ENCODE results near the gene GABRR2. TPM values are rescaled to one million over a fixed set of nuclear protein-coding genes. Genes with fewer than 3 reads are reported as not detected.

GABRR2 gene
- total and polyA plus RNA-seq, 2 of the 4 experiments (the other 2 are of a cell fraction), result 0.26 TPM; not detected in 1

- no peak overlapping the region for H4K8ac ChIP-seq (ENCODE audit: low read depth in 2 of 2, low read length in 2 of 2)
- no peak overlapping the region for H2BK5ac ChIP-seq (ENCODE audit: low read depth, low read length, poor library complexity, severe bottlenecking)
- no peaks in the 10 kb centered on the region for H3K36me3 ChIP-seq (ENCODE audit: control insufficient read depth, insufficient read depth, low read length)
- H3K9me1 ChIP-seq (ENCODE audit: insufficient read depth, low read length), result no peaks in the 10 kb centered on the region
- dilution Hi-C loops (cut with HindIII; ENCODE audit: low sequenced_read_pairs, unreplicated experiment) (no loop called here), intact Hi-C loops (cut with micrococcal nuclease) (no loop called here), in situ Hi-C loops (cut with MboI; ENCODE audit: low sequenced_read_pairs) (no loop called here)
- no peak overlapping the region for H3K4me3 ChIP-seq (ENCODE audit: insufficient read depth, low read depth, low read length)
- no peak overlapping the region for H4K5ac ChIP-seq (ENCODE audit: low read depth, low read length)
- H4K91ac ChIP-seq (ENCODE audit: insufficient read depth, low read depth, low read length), result no peak overlapping the region
- no peaks in the 10 kb centered on the region for H3K9me3 ChIP-seq (ENCODE audit: control insufficient read depth, insufficient read depth, low read length)
- no peak overlapping the region for H2BK15ac ChIP-seq (ENCODE audit: low read depth, low read length)
- ATAC-seq (ENCODE audit: low read depth) (no peak), DNase-seq (no peak)
- H2AFZ ChIP-seq (replicated peaks; ENCODE audit: low read length, poor library complexity), result no peak overlapping the region
- 85% methylated on average over 4 of the region's 13 CpGs; no CpG with 5 or more reads in 1 of the 2 experiments for WGBS, 2 experiments (ENCODE audit: extremely low coverage in 2 of 2, insufficient read length in 1 of 2)
- no peak overlapping the region for H2BK20ac ChIP-seq (ENCODE audit: low read depth, low read length)
- H3K14ac ChIP-seq (replicated peaks; ENCODE audit: low read depth, low read length), result no peak overlapping the region
- no TSS peak for BruUV-seq (replicated peaks)
- no peak overlapping the region for H3K27ac ChIP-seq (ENCODE audit: insufficient read depth, low read length)
- no peaks in the 10 kb centered on the region for H3K79me1 ChIP-seq (ENCODE audit: low read depth in 1 of 2, low read length in 2 of 2)
- no peak overlapping the region for H3K4me2 ChIP-seq (ENCODE audit: low read depth, low read length)
- no peak overlapping the region for H2AK9ac ChIP-seq (replicated peaks; ENCODE audit: low read depth, low read length, poor library complexity)
- TF ChIP-seq RFX5 (IDR thresholded peaks at IDR 0.05; ENCODE audit: low read depth, low read length) (no peak), NFE2L2 (IDR thresholded peaks at IDR 0.05; ENCODE audit: low read depth, low read length) (no peak), RAD21 (IDR thresholded peaks at IDR 0.05; ENCODE audit: low read length) (no peak), MAZ (IDR thresholded peaks at IDR 0.05; ENCODE audit: borderline replicate concordance, low read depth, low read length) (no peak), CHD1 (IDR thresholded peaks at IDR 0.05; ENCODE audit: low read depth, low read length) (no peak), USF2 (IDR thresholded peaks at IDR 0.05; ENCODE audit: low read depth, low read length) (no peak), CTCF (conservative IDR thresholded peaks at IDR 0.05; ENCODE audit: low read depth, low read length) (no peak), RCOR1 (IDR thresholded peaks at IDR 0.05; ENCODE audit: insufficient replicate concordance, low read length) (no peak), FOS (IDR thresholded peaks at IDR 0.05; ENCODE audit: low read depth, low read length) (no peak), MAFK (IDR thresholded peaks at IDR 0.05; ENCODE audit: low read depth, low read length) (no peak)
- TF ChIP-seq, protein P1, sequence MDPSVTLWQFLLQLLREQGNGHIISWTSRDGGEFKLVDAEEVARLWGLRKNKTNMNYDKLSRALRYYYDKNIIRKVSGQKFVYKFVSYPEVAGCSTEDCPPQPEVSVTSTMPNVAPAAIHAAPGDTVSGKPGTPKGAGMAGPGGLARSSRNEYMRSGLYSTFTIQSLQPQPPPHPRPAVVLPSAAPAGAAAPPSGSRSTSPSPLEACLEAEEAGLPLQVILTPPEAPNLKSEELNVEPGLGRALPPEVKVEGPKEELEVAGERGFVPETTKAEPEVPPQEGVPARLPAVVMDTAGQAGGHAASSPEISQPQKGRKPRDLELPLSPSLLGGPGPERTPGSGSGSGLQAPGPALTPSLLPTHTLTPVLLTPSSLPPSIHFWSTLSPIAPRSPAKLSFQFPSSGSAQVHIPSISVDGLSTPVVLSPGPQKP (IDR thresholded peaks at IDR 0.05; ENCODE audit: borderline replicate concordance, low read depth, low read length), result no peak
- ChIA-PET POLR2A (ENCODE audit: unreplicated experiment) (no interaction called here), CTCF (no interaction called here)
- no peak overlapping the region for H3K18ac ChIP-seq (ENCODE audit: low read depth, low read length)
- H4K20me1 ChIP-seq (ENCODE audit: insufficient read depth, low read length), result no peaks in the 10 kb centered on the region
- no peak overlapping the region for H2BK120ac ChIP-seq (ENCODE audit: low read depth, low read length)
- H3K27me3 ChIP-seq (ENCODE audit: control insufficient read depth, insufficient read depth, low read length), result peaks cover 28% of the 10 kb centered on the region
- H3K4me1 ChIP-seq (ENCODE audit: control insufficient read depth, insufficient read depth, low read length), result no peaks in the 10 kb centered on the region
- H3K9ac ChIP-seq (ENCODE audit: low read depth, low read length), result no peak overlapping the region
- H3K56ac ChIP-seq (ENCODE audit: extremely low read depth, insufficient read depth, low read length), result no peak overlapping the region
- H2AK5ac ChIP-seq (ENCODE audit: low read depth, low read length), result no peak overlapping the region
- H3K23ac ChIP-seq (ENCODE audit: low read depth, low read length), result no peak overlapping the region
- H3K4ac ChIP-seq (ENCODE audit: low read depth, low read length), result no peak overlapping the region
Measured at GRCh38 chr6:89290401-89291155, 24.5 kb downstream of the GABRR2 start.

Measured in IMR-90 (cell line).